Fibroblast of lung (primary cell): ENCODE data around the gene PUM2. TPM values are rescaled to one million over a fixed set of nuclear protein-coding genes. Genes with fewer than 3 reads are reported as not detected.

ENCODE experiments used
- DNase-seq, 2 donors: peaks; one replicate each; pipeline versions ENCODE4 v3.0.0 to v3.0.0-alpha.2; 2010; ENCODE audit warnings: low read depth in 2 of 2
- H2AFZ ChIP-seq: 2 replicates; pipeline ENCODE4 v1.5.1; 2012; ENCODE audit warnings: low read length, control low read depth, inconsistent platforms
- H3K27ac ChIP-seq: 2 replicates; pipeline ENCODE4 v1.5.1; 2011; ENCODE audit warnings: low read length, control low read depth; ENCODE audit not compliant: insufficient read depth
- H3K27me3 ChIP-seq: 2 replicates; pipeline ENCODE4 v1.5.1; 2011; ENCODE audit warnings: mild to moderate bottlenecking, low read length; ENCODE audit not compliant: control insufficient read depth, insufficient read depth
- H3K36me3 ChIP-seq: 2 replicates; pipeline ENCODE4 v1.5.1; 2011; ENCODE audit warnings: low read length; ENCODE audit not compliant: control insufficient read depth, insufficient read depth
- H3K4me1 ChIP-seq: 2 replicates; pipeline ENCODE4 v1.5.1; 2011; ENCODE audit warnings: low read length; ENCODE audit not compliant: control insufficient read depth, insufficient read depth; ENCODE audit errors: extremely low read depth
- H3K4me2 ChIP-seq: 2 replicates; pipeline ENCODE4 v1.5.1; 2011; ENCODE audit warnings: low read length, control low read depth; ENCODE audit not compliant: insufficient read depth; ENCODE audit errors: extremely low read depth
- H3K4me3 ChIP-seq, 4 experiments: fragments of 200-600 bp in 1 of 4; sonication (generic) in 1 of 4; replicated peaks in 1 of 4; 2 replicates each; pipeline ENCODE4 v1.5.1; 2011 to 2016; ENCODE audit warnings: low read length in 4 of 4, low read depth in 3 of 4, mild to moderate bottlenecking in 3 of 4, control low read depth in 2 of 4, inconsistent platforms in 1 of 4, mixed read lengths in 1 of 4; ENCODE audit not compliant: insufficient read depth in 1 of 4; ENCODE audit errors: control extremely low read depth in 1 of 4
- H3K79me2 ChIP-seq: 2 replicates; pipeline ENCODE4 v1.5.1; 2012; ENCODE audit warnings: mild to moderate bottlenecking, low read length, inconsistent platforms; ENCODE audit not compliant: control insufficient read depth, insufficient read depth
- H3K9ac ChIP-seq: 2 replicates; pipeline ENCODE4 v1.5.1; 2011; ENCODE audit warnings: mild to moderate bottlenecking, low read length, control low read depth; ENCODE audit not compliant: insufficient read depth
- H3K9me3 ChIP-seq: 2 replicates; pipeline ENCODE4 v1.5.1; 2012; ENCODE audit warnings: low read depth, low read length; ENCODE audit not compliant: control insufficient read depth, insufficient read depth
- H4K20me1 ChIP-seq: 2 replicates; pipeline ENCODE4 v1.5.1; 2011; ENCODE audit warnings: low read length; ENCODE audit not compliant: control insufficient read depth, insufficient read depth; ENCODE audit errors: extremely low read depth
- CTCF ChIP-seq, 2 donors: IDR thresholded peaks in 1 of 2; conservative IDR thresholded peaks in 1 of 2; 1 replicate in 1 of 2; 2 replicates in 1 of 2; pipeline ENCODE4 v1.5.1; 2011 to 2012; ENCODE audit warnings: low read length in 2 of 2, control low read depth in 1 of 2, inconsistent platforms in 1 of 2, low read depth in 1 of 2, mild to moderate bottlenecking in 1 of 2
- EZH2 ChIP-seq: IDR thresholded peaks from 2 replicates; pipeline ENCODE4 v1.5.1; 2012; ENCODE audit warnings: low read length, control low read depth, mild to moderate bottlenecking; ENCODE audit errors: missing control alignments
- polyA plus RNA-seq, 2 donors: library from polyadenylated mRNA; depleted of rRNA in 1 of 2; stranded (reverse) in 1 of 2; unstranded in 1 of 2; fragments of >200 nt; gene quantifications; 2 replicates each; pipeline ENCODE4 v1.2.1, GENCODE V29; 2011 to 2012; ENCODE audit warnings: missing spikeins in 1 of 2
- total RNA-seq: library from RNA; depleted of rRNA; stranded (reverse); fragments of >200 nt; gene quantifications from 2 replicates; pipeline ENCODE4 v1.2.1, GENCODE V29; 2014

PUM2 gene
- total and polyA plus RNA-seq, 2 donors (not counting 1 experiment from before 2014, with no cell fraction given): 48.2 to 54.2 TPM

DNA sequence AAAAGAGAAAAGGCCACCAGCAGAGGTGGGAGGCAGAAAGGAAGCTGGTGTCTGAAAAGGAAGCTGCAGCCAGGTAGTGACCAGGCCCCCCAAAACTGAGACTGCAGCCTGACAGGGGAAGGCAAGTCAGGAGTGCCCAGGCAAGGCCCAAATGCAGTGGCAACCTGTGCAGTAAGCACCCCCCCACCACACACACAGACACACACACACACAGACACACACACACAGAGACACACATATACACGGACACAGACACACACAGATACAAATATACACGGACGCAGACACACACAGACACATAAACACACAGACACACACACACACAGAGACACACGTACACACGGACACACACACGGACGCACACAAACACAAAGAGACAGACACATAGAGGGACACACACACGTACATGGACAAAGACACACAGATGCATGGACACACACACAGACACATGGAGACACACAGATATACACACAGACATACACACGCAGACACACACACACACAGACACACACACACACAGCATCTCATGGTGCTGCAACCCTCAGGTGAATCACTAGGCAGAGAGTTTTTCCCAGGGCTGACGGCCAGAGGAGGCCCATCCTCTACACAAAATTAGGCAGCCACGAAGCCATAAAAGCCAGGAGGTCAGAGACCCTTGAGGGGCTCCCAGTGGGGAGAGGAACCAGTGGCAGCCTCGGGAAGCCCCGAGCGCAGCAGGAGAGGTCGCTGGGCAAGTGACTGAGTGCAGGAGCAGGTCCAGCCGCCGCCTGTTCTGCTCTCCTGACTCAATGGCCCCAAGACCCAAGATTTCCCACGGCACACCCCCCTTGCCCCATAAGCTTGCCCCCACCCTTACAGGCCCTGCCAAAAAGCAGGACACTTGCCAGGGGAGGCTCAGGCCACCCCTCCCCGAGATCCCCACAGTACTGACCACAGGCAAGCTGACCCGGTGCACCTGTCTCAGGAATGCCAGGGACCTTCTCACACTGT lies 132.0 kb downstream of the PUM2 start:
- H3K27me3 ChIP-seq: no peaks in the 10 kb centered on the region
- no peak for TF ChIP-seq CTCF (conservative IDR thresholded peaks at IDR 0.05 in 1 of 2, IDR thresholded peaks at IDR 0.05 in 1 of 2; ENCODE audit: low read depth in 1 of 2, low read length in 2 of 2)
- no peak for TF ChIP-seq EZH2
- no peak overlapping the region for H3K9ac ChIP-seq
- no peak overlapping the region for H3K27ac ChIP-seq
- no peaks in the 10 kb centered on the region for H3K36me3 ChIP-seq
- no peaks in the 10 kb centered on the region for H4K20me1 ChIP-seq
- H3K4me3 ChIP-seq: no peak overlapping the region
- H3K4me1 ChIP-seq: peaks cover 19% of the 10 kb centered on the region
- no peaks in the 10 kb centered on the region for H3K9me3 ChIP-seq
- no peak overlapping the region for H2AFZ ChIP-seq
- no peaks in the 10 kb centered on the region for H3K79me2 ChIP-seq
- no peak for DNase-seq
- no peak overlapping the region for H3K4me2 ChIP-seq

- no peaks in the 10 kb centered on the region for H3K79me2 ChIP-seq
- DNase-seq: peak in 1 of 2 donors; percentile 47
- H3K4me2 ChIP-seq: no peak overlapping the region
- no peaks in the 10 kb centered on the region for H4K20me1 ChIP-seq
- H3K27ac ChIP-seq: no peak overlapping the region
- H3K4me1 ChIP-seq: peaks cover 16% of the 10 kb centered on the region
- H3K4me3 ChIP-seq: no peak overlapping the region
- no peaks in the 10 kb centered on the region for H3K36me3 ChIP-seq
- no peaks in the 10 kb centered on the region for H3K27me3 ChIP-seq
- H2AFZ ChIP-seq: no peak overlapping the region
- H3K9ac ChIP-seq: no peak overlapping the region
- TF ChIP-seq CTCF (conservative IDR thresholded peaks at IDR 0.05 in 1 of 2, IDR thresholded peaks at IDR 0.05 in 1 of 2; ENCODE audit: low read depth in 1 of 2, low read length in 2 of 2) (no peak), EZH2 (no peak)
- H3K9me3 ChIP-seq: no peaks in the 10 kb centered on the region
Observed at GRCh38 chr2:20217041-20217970, 133.3 kb downstream of the PUM2 start.
